Neural cell (in vitro differentiated cells): ENCODE results near the gene GRK3. TPM values are rescaled to one million over a fixed set of nuclear protein-coding genes. Genes with fewer than 3 reads are reported as not detected.

ENCODE experiments used
- H2AFZ ChIP-seq: fragments of 200-600, 300-800 bp; sonication (generic), shearing (Covaris generic); 2 replicates; pipeline ENCODE4 v1.6.0; 2014; ENCODE audit warnings: low read depth, mild to moderate bottlenecking, antibody characterized with exemption, low read length, moderate library complexity
- H3F3A ChIP-seq: fragments of 200-600 bp; shearing (Covaris generic); 2 replicates; pipeline ENCODE4 v1.6.1; 2016; ENCODE audit warnings: mild to moderate bottlenecking, moderate library complexity, mixed read lengths, antibody characterized with exemption, low read length; ENCODE audit not compliant: insufficient read depth, poor library complexity, severe bottlenecking
- H3K27ac ChIP-seq: fragments of 200-600, 300-800 bp; sonication (generic), shearing (Covaris generic); 2 replicates; pipeline ENCODE4 v1.5.1; 2014; ENCODE audit warnings: mild to moderate bottlenecking, low read length, moderate library complexity
- H3K27me3 ChIP-seq: fragments of 300-800, 200-600 bp; sonication (generic), shearing (Covaris generic); 2 replicates; pipeline ENCODE4 v1.6.0; 2014; ENCODE audit warnings: mild to moderate bottlenecking, low read depth, low read length, moderate library complexity; ENCODE audit not compliant: insufficient read depth
- H3K36me3 ChIP-seq: fragments of 300-800, 200-600 bp; sonication (generic), shearing (Covaris generic); 2 replicates; pipeline ENCODE4 v1.5.1; 2014; ENCODE audit warnings: mild to moderate bottlenecking, antibody characterized with exemption, low read length, moderate library complexity; ENCODE audit not compliant: insufficient read depth
- H3K4me2 ChIP-seq: fragments of 300-800, 200-600 bp; sonication (generic), shearing (Covaris generic); 2 replicates; pipeline ENCODE4 v1.6.0; 2014; ENCODE audit warnings: mild to moderate bottlenecking, low read length
- H3K4me3 ChIP-seq: fragments of 300-800, 200-600 bp; sonication (generic), shearing (Covaris generic); 2 replicates; pipeline ENCODE4 v1.5.1; 2014; ENCODE audit warnings: mild to moderate bottlenecking, low read length, moderate library complexity
- H3K79me2 ChIP-seq: fragments of 200-600 bp; shearing (Covaris generic); replicated peaks from 2 replicates; pipeline ENCODE4 v1.6.0; 2014; ENCODE audit warnings: mild to moderate bottlenecking, low read length, moderate library complexity; ENCODE audit not compliant: insufficient read depth
- H3K9ac ChIP-seq: fragments of 300-800, 200-600 bp; sonication (generic), shearing (Covaris generic); 2 replicates; pipeline ENCODE4 v1.6.1; 2016; ENCODE audit warnings: mild to moderate bottlenecking, low read length, mixed read lengths
- H3K9me2 ChIP-seq: fragments of 200-600 bp; shearing (Covaris generic); 2 replicates; pipeline ENCODE4 v1.6.1; 2016; ENCODE audit warnings: mild to moderate bottlenecking, low read length, mixed read lengths; ENCODE audit not compliant: insufficient read depth
- H3K9me3 ChIP-seq: fragments of 200-600, 300-800 bp; sonication (generic), shearing (Covaris generic); 2 replicates; pipeline ENCODE4 v1.6.1; 2016; ENCODE audit warnings: mild to moderate bottlenecking, mixed run types, low read length, moderate library complexity, mixed read lengths
- H4K20me1 ChIP-seq: fragments of 200-600 bp; shearing (Covaris generic); 2 replicates; pipeline ENCODE4 v1.6.1; 2016; ENCODE audit warnings: mild to moderate bottlenecking, mixed run types; ENCODE audit not compliant: insufficient read depth
- CTCF ChIP-seq: fragments of 450-650 bp; IDR thresholded peaks from 2 replicates; pipeline ENCODE4 v1.5.1; 2014; ENCODE audit warnings: antibody characterized with exemption, mild to moderate bottlenecking, moderate library complexity; ENCODE audit not compliant: poor library complexity, severe bottlenecking
- EP300 ChIP-seq: fragments of 450-650 bp; conservative IDR thresholded peaks from 2 replicates; pipeline ENCODE4 v1.6.1; 2014; ENCODE audit warnings: antibody characterized with exemption, mild to moderate bottlenecking, moderate library complexity; ENCODE audit not compliant: poor library complexity, severe bottlenecking
- EZH2 ChIP-seq: fragments of 200-600, 300-800 bp; shearing (Covaris generic), sonication (generic); IDR thresholded peaks from 2 replicates; pipeline ENCODE4 v1.6.1; 2014; ENCODE audit warnings: antibody characterized with exemption, low read length, borderline replicate concordance, mild to moderate bottlenecking; ENCODE audit not compliant: insufficient read depth, poor library complexity, severe bottlenecking
- MXI1 ChIP-seq: fragments of 450-650 bp; conservative IDR thresholded peaks from 2 replicates; pipeline ENCODE4 v1.6.1; 2014; ENCODE audit warnings: antibody characterized with exemption, mild to moderate bottlenecking; ENCODE audit not compliant: poor library complexity, severe bottlenecking
- POLR2AphosphoS5 ChIP-seq: IDR thresholded peaks from 2 replicates; pipeline ENCODE4 v1.6.1; 2012
- RAD21 ChIP-seq: fragments of 450-650 bp; conservative IDR thresholded peaks from 2 replicates; pipeline ENCODE4 v1.6.1; 2014; ENCODE audit warnings: antibody characterized with exemption, mild to moderate bottlenecking, moderate library complexity
- REST ChIP-seq: IDR thresholded peaks from 2 replicates; pipeline ENCODE4 v1.6.1; 2012; ENCODE audit warnings: borderline replicate concordance
- SMC3 ChIP-seq: fragments of 450-650 bp; conservative IDR thresholded peaks from 2 replicates; pipeline ENCODE4 v1.6.1; 2014; ENCODE audit warnings: antibody characterized with exemption, mild to moderate bottlenecking, moderate library complexity; ENCODE audit not compliant: poor library complexity
- TAF1 ChIP-seq: IDR thresholded peaks from 2 replicates; pipeline ENCODE4 v1.6.1; 2012; ENCODE audit warnings: low read depth
- polyA plus RNA-seq: library from polyadenylated mRNA; depleted of rRNA; stranded (reverse); fragments of >200 nt; gene quantifications from 2 replicates; pipeline ENCODE4 v1.2.3, GENCODE V29; 2014

Gene GRK3
- polyA plus RNA-seq, 1 donor from 2014 or later, result 9.8 TPM

GRCh38 chr22:25643232-25644000 lies 78.9 kb downstream of the GRK3 start:
- Histone ChIP-seq H3K9me3 (peaks cover 4% of the 10 kb centered on the region), H3F3A (no peaks in the 10 kb centered on the region), H3K9me2 (no peaks in the 10 kb centered on the region), H2AFZ (no peak overlapping the region), H4K20me1 (no peaks in the 10 kb centered on the region), H3K27me3 (no peaks in the 10 kb centered on the region), H3K4me2 (no peak overlapping the region), H3K27ac (no peak overlapping the region), H3K9ac (no peak overlapping the region), H3K36me3 (peaks cover 5% of the 10 kb centered on the region), H3K79me2 (no peaks in the 10 kb centered on the region), H3K4me3 (no peak overlapping the region)
- TF ChIP-seq TAF1 (no peak), POLR2AphosphoS5 (no peak), MXI1 (no peak), SMC3 (no peak), EP300 (no peak), RAD21 (no peak), EZH2 (no peak), CTCF (no peak), REST (no peak)

GRCh38 chr22:25644122-25644521 lies 79.6 kb downstream of the GRK3 start:
- Histone ChIP-seq H3K36me3 (no peaks in the 10 kb centered on the region), H2AFZ (no peak overlapping the region), H3K27ac (no peak overlapping the region), H4K20me1 (no peaks in the 10 kb centered on the region), H3K9me3 (no peaks in the 10 kb centered on the region), H3K9me2 (no peaks in the 10 kb centered on the region), H3K9ac (no peak overlapping the region), H3K79me2 (no peaks in the 10 kb centered on the region), H3K4me2 (no peak overlapping the region), H3K27me3 (no peaks in the 10 kb centered on the region), H3F3A (no peaks in the 10 kb centered on the region), H3K4me3 (no peak overlapping the region)
- TF ChIP-seq CTCF (no peak), REST (no peak), EP300 (no peak), POLR2AphosphoS5 (no peak), TAF1 (no peak), RAD21 (no peak), SMC3 (no peak), MXI1 (no peak), EZH2 (no peak)
